ENCODE measurements around the gene SCYGR7. TPM values are rescaled to one million over a fixed set of nuclear protein-coding genes. Genes with fewer than 3 reads are reported as not detected.
"Not testable (repeated sequence)": the region's sequence is repeated elsewhere in the genome, so short reads cannot be mapped to it uniquely, and the experiment has no call there.

Gene SCYGR7
- total RNA-seq, 1 donor from 2014 or later, result not detected

DNA sequence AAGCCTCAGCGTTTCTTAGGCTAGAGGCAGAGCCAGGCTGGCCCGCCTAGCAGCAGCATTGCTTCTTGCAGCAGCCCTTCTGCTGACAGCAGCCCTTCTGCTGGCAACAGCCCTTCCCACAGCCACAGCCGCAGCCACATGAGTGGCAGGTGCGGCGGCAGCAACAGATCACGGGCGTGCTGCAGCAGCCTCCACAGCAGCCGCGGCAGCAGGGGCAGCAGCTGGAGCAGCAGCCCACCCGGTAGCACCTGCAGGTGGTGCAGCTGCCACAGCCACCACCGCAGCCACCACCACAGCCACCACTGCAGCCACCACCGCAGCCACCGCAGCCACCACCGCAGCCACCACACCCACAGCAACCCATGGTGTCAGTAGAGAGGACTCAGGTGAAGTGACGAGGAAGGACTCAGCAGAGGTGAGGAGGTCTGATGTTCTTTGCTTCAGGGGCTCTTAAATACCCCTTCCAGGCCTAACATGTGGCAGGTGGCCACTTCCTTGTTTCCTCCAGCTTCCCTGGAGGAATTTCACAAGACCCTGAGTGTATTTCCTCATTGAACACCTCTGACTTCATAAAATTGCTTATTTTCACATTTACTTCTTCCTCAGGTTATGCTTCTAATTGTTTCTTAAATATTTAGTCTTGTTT, 3.6 kb upstream of the SCYGR7 start, which contains the start of gene SCYGR6:
Gene SCYGR6, minus strand, starts transcription at position 364 of the 646 bp plus-strand sequence. Its CDS starts 0 bp downstream, at position 364.
- Histone ChIP-seq H3K27me3 (no peaks in the 10 kb centered on the region), H3K27ac (no peak within 1 kb of the TSS), H3K36me3 (no peaks in the 10 kb centered on the region), H3K4me1 (no peaks in the 10 kb centered on the region), H3K9me3 (no peaks in the 10 kb centered on the region), H3K4me3 (no peak within 1 kb of the TSS)
- no peak for TF ChIP-seq POLR2A (IDR thresholded peaks at IDR 0.05)
- TF ChIP-seq POLR2AphosphoS5 (IDR thresholded peaks at IDR 0.05; ENCODE audit: insufficient read depth in 1 of 2, low read depth in 1 of 2), result no peak
- intact Hi-C loops (cut with DNase I), result no loop called here
- no peak for DNase-seq (ENCODE audit: extremely low spot score in 2 of 2)

DNA sequence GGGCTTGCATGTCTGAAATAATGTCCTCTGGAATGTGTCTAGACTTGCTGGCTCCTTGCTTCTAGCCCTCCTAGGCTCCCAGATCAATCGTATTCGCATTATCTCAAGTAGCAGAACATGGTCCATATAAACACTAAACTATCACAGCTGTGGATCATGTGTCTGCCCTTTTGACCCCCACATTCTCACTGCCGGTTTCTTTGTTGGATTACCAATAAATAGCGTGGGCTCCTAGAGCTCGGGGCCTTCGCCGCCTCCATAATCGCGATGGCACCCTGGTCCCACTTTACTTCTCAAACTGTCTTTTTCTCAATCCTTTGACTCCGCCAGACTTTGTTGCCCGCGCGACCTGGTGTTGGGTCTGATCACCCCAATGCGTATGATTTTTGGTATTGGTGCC, 11.2 kb downstream of the SCYGR7 start:
- Histone ChIP-seq H3K4me1 (no peaks in the 10 kb centered on the region), H3K36me3 (no peaks in the 10 kb centered on the region), H3K27me3 (no peaks in the 10 kb centered on the region), H3K27ac (no peak overlapping the region), H3K4me3 (no peak overlapping the region), H3K9me3 (no peaks in the 10 kb centered on the region)
- TF ChIP-seq POLR2A (IDR thresholded peaks at IDR 0.05) (no peak), POLR2AphosphoS5 (IDR thresholded peaks at IDR 0.05; ENCODE audit: insufficient read depth in 1 of 2, low read depth in 1 of 2) (no peak)
- TF ChIP-seq, protein P1, sequence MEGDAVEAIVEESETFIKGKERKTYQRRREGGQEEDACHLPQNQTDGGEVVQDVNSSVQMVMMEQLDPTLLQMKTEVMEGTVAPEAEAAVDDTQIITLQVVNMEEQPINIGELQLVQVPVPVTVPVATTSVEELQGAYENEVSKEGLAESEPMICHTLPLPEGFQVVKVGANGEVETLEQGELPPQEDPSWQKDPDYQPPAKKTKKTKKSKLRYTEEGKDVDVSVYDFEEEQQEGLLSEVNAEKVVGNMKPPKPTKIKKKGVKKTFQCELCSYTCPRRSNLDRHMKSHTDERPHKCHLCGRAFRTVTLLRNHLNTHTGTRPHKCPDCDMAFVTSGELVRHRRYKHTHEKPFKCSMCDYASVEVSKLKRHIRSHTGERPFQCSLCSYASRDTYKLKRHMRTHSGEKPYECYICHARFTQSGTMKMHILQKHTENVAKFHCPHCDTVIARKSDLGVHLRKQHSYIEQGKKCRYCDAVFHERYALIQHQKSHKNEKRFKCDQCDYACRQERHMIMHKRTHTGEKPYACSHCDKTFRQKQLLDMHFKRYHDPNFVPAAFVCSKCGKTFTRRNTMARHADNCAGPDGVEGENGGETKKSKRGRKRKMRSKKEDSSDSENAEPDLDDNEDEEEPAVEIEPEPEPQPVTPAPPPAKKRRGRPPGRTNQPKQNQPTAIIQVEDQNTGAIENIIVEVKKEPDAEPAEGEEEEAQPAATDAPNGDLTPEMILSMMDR (IDR thresholded peaks at IDR 0.05), result no peak
- intact Hi-C loops (cut with DNase I), result no loop called here
- DNase-seq (ENCODE audit: extremely low spot score in 2 of 2), result no peak

- DNase-seq (ENCODE audit: extremely low spot score in 2 of 2); H3K4me1 ChIP-seq; H3K36me3 ChIP-seq; H3K27ac ChIP-seq; H3K27me3 ChIP-seq; H3K4me3 ChIP-seq; H3K9me3 ChIP-seq; intact Hi-C loops (cut with DNase I): not testable (repeated sequence)
These were observed 12.6 kb downstream of the SCYGR7 start for GRCh38 chr2:227740705-227741104.

DNA sequence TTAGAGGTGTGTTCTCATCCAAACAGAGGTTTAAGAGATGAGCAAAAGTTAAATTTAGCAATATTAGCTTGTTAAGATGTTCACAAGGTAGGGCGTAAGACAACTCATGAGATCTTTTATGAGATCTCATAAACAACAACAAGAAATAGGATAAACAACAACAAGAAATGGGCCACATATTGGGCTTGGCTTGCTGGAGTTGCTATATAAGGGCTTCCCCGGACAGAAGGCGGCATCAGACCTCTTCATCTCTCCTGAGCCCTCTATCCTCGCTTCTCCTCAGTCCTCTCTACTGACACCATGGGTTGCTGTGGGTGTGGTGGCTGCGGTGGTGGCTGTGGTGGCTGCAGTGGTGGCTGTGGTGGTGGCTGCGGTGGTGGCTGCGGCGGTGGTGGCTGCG, 17.5 kb downstream of the SCYGR7 start, which contains the start of gene SCYGR8:
Gene SCYGR8, plus strand, starts transcription at position 301 of the 400 bp plus-strand sequence. Its CDS starts 0 bp downstream, at position 301.
- no peak for TF ChIP-seq POLR2AphosphoS5 (IDR thresholded peaks at IDR 0.05; ENCODE audit: insufficient read depth in 1 of 2, low read depth in 1 of 2)
- TF ChIP-seq, protein P1 (IDR thresholded peaks at IDR 0.05), result no peak
- no peak for TF ChIP-seq POLR2A (IDR thresholded peaks at IDR 0.05)
- Histone ChIP-seq H3K4me1 (no peaks in the 10 kb centered on the region), H3K27ac (no peak within 1 kb of the TSS), H3K27me3 (no peaks in the 10 kb centered on the region), H3K36me3 (no peaks in the 10 kb centered on the region), H3K4me3 (no peak within 1 kb of the TSS), H3K9me3 (no peaks in the 10 kb centered on the region)
- DNase-seq (ENCODE audit: extremely low spot score in 2 of 2), result no peak
- intact Hi-C loops (cut with DNase I), result no loop called here

DNA sequence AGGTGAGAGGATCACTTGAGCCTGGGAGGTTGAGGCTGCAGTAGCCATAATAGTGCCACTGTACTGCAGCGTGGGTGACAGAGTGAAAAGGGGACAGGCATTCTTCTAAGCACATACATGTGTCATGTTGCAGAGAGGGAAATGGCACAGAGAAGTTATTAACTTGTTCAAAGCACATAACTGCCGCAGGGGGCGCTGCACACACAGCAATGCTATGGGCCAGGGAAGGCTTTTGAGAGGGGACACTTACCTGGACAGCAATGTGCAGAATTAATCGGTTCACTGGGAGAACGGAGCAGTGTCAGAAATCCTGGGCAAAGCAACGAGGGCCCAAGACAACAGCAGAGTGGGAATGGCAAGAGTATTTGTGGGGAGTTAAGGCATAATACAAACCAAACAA, 19.9 kb downstream of the SCYGR7 start:
- intact Hi-C loops (cut with DNase I), result no loop called here
- DNase-seq (ENCODE audit: extremely low spot score in 2 of 2), result no peak
- TF ChIP-seq, protein P1 (IDR thresholded peaks at IDR 0.05), result no peak
- no peak for TF ChIP-seq POLR2A (IDR thresholded peaks at IDR 0.05)
- no peak for TF ChIP-seq POLR2AphosphoS5 (IDR thresholded peaks at IDR 0.05; ENCODE audit: insufficient read depth in 1 of 2, low read depth in 1 of 2)

DNA sequence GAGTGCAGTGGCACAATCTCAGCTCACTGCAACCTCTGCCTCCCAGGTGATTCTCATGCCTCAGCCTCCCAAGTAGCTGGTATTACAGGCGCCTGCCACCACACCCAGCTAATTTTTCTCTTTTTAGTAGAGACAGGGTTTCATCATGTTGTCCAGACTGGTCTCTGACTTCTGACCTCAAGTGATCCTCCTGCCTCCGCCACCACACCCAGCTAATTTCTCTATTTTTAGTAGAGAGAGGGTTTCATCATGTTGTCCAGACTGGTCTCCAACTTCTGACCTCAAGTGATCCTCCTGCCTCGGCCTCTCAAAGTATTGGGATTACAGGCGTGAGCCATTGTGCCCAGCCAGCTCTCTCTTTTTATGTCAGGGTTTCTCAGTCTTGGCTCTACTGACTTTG, 28.1 kb downstream of the SCYGR7 start:
- H3K4me3 ChIP-seq; intact Hi-C loops (cut with DNase I): not testable (repeated sequence)

More for the DNA sequence above, 19.9 kb downstream of the SCYGR7 start:
- Histone ChIP-seq H3K27ac (no peak overlapping the region), H3K36me3 (no peaks in the 10 kb centered on the region), H3K4me1 (no peaks in the 10 kb centered on the region), H3K27me3 (no peaks in the 10 kb centered on the region), H3K4me3 (no peak overlapping the region), H3K9me3 (no peaks in the 10 kb centered on the region)

More for the DNA sequence above, 28.1 kb downstream of the SCYGR7 start:
- not testable (repeated sequence) for H3K27me3 ChIP-seq; H3K36me3 ChIP-seq; H3K4me1 ChIP-seq; H3K9me3 ChIP-seq; DNase-seq (ENCODE audit: extremely low spot score in 2 of 2); H3K27ac ChIP-seq

All from vagina (tissue), 2 donors.